Measurements from ENCODE around the gene PVALB. TPM values are rescaled to one million over a fixed set of nuclear protein-coding genes. Genes with fewer than 3 reads are reported as not detected.

The PVALB gene
- total RNA-seq, 2 experiments from 2014 or later, result not detected

DNA sequence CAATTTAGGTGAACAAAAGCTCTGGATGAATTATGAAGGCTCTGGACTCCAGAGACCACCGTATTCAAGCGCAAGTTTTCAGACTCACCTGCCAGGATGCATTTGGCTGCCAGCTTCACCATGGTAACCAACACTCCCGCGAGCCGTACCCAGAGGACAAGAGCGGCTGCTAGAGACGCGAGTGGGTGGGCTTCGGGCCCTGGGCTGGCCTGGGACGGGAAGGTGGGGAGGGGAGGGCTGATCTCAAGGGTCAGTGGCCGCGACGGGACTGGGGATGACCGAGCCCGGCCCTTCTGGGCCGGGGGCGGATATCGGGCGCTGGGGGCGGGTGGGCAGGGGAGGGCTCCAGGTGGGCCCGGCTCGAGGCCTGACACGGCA, 41.3 kb downstream of the PVALB start:
- Histone ChIP-seq H3K36me3 (ENCODE audit: insufficient read depth, low read length) (no peaks in the 10 kb centered on the region), H3K4me1 (ENCODE audit: insufficient read depth, low read length, poor library complexity, severe bottlenecking) (peaks cover 15% of the 10 kb centered on the region), H3K27ac (ENCODE audit: low read depth, low read length, poor library complexity, severe bottlenecking) (no peak overlapping the region), H3K9me2 (ENCODE audit: insufficient read depth, low read length) (no peaks in the 10 kb centered on the region), H3K79me2 (ENCODE audit: insufficient read depth, low read depth, low read length) (no peaks in the 10 kb centered on the region), H2AFZ (ENCODE audit: low read length) (peak overlapping the region; percentile 24; the same call in 1 of the 2 replicates), H3K9me3 (ENCODE audit: low read length) (no peaks in the 10 kb centered on the region; the same call in 1 of the 2 replicates), H3K4me2 (ENCODE audit: low read length) (peak overlapping the region; percentile 75), H4K20me1 (ENCODE audit: insufficient read depth, low read length) (no peaks in the 10 kb centered on the region), H3K4me3 (ENCODE audit: low read depth, low read length, poor library complexity, severe bottlenecking) (peak overlapping the region; percentile 76)
- CTCF ChIA-PET (ENCODE audit: unreplicated experiment), result interaction anchor here (1.0 to 1.3 kb wide), 4 partner anchors 19 to 93 kb away, joined by 3 to 4 read pairs (median 4); no protein-coding TSS in a partner anchor
- POLR2A ChIA-PET, result interaction anchor here (1.0 to 1.8 kb wide), 6 partner anchors 9 to 223 kb away, joined by 4 to 9 read pairs (median 8); no protein-coding TSS in a partner anchor
- intact Hi-C loops (cut with micrococcal nuclease; ENCODE audit: unreplicated experiment), result no loop called here
- no TSS peak for BruUV-seq (replicated peaks)
- TF ChIP-seq, protein P1, sequence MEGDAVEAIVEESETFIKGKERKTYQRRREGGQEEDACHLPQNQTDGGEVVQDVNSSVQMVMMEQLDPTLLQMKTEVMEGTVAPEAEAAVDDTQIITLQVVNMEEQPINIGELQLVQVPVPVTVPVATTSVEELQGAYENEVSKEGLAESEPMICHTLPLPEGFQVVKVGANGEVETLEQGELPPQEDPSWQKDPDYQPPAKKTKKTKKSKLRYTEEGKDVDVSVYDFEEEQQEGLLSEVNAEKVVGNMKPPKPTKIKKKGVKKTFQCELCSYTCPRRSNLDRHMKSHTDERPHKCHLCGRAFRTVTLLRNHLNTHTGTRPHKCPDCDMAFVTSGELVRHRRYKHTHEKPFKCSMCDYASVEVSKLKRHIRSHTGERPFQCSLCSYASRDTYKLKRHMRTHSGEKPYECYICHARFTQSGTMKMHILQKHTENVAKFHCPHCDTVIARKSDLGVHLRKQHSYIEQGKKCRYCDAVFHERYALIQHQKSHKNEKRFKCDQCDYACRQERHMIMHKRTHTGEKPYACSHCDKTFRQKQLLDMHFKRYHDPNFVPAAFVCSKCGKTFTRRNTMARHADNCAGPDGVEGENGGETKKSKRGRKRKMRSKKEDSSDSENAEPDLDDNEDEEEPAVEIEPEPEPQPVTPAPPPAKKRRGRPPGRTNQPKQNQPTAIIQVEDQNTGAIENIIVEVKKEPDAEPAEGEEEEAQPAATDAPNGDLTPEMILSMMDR (conservative IDR thresholded peaks at IDR 0.05; ENCODE audit: low read length), result no peak
- TF ChIP-seq EZH2phosphoT487 (IDR thresholded peaks at IDR 0.05; ENCODE audit: borderline replicate concordance, low read depth, low read length), result no peak
- DNase-seq (ENCODE audit: low spot score), result peak; percentile 46

DNA sequence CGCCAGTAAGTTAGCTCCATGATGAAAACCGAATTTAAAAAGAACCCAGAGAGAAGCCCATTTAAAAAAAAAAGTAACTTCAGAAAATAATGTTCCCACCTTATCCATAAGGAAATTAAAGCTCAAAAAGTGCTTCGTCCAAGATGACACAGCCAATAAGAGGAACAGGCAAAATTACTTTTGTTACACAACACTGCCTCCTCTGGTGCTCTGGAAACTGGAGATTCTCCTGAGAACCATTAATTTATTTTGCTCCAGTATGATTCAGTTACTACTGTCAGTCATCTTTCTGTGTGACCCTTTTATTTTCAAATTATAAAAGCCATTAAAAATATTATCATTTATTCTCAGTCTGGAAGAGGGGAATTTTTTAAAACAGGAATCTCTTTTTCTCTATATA, 42.9 kb downstream of the PVALB start:
- Histone ChIP-seq H3K9me2 (ENCODE audit: insufficient read depth, low read length) (no peaks in the 10 kb centered on the region), H4K20me1 (ENCODE audit: insufficient read depth, low read length) (no peaks in the 10 kb centered on the region), H3K36me3 (ENCODE audit: insufficient read depth, low read length) (no peaks in the 10 kb centered on the region), H3K4me3 (ENCODE audit: low read depth, low read length, poor library complexity, severe bottlenecking) (no peak overlapping the region), H3K4me1 (ENCODE audit: insufficient read depth, low read length, poor library complexity, severe bottlenecking) (peaks cover 15% of the 10 kb centered on the region), H3K79me2 (ENCODE audit: insufficient read depth, low read depth, low read length) (no peaks in the 10 kb centered on the region), H2AFZ (ENCODE audit: low read length) (no peak overlapping the region), H3K9me3 (ENCODE audit: low read length) (no peaks in the 10 kb centered on the region; the same call in 1 of the 2 replicates), H3K4me2 (ENCODE audit: low read length) (no peak overlapping the region), H3K27ac (ENCODE audit: low read depth, low read length, poor library complexity, severe bottlenecking) (no peak overlapping the region)
- CTCF ChIA-PET (ENCODE audit: unreplicated experiment), result no interaction called here
- BruUV-seq (replicated peaks), result no TSS peak
- intact Hi-C loops (cut with micrococcal nuclease; ENCODE audit: unreplicated experiment), result no loop called here
- TF ChIP-seq EZH2phosphoT487 (IDR thresholded peaks at IDR 0.05; ENCODE audit: borderline replicate concordance, low read depth, low read length), result no peak
- TF ChIP-seq, protein P1 (conservative IDR thresholded peaks at IDR 0.05; ENCODE audit: low read length), result peak; percentile 68
- peak; percentile 31 for DNase-seq (ENCODE audit: low spot score)
- POLR2A ChIA-PET, result interaction anchor here (0.7 kb wide), 1 partner anchor 209 kb away, joined by 3 read pairs; no protein-coding TSS in a partner anchor

DNA sequence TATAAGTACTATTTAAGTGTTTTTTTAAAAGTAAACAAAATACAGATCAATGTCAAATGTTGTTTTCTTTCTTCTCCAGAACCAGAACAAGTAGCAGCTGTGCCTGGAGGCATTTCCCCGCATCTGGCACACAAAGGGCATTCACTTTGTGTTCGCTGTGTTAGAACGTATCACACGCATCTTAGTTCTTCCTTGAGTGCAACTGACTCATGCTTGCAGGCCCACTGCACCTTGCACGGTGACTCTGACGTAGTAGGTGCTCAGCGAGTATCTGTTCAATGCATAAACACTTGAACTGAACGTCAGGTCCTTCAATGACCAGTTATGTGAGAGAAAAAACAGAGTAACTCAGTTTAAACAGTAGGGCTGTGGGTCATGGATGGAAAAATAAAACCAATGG, 44.4 kb downstream of the PVALB start:
- no peaks in the 10 kb centered on the region for H3K36me3 ChIP-seq (ENCODE audit: insufficient read depth, low read length)
- intact Hi-C loops (cut with micrococcal nuclease; ENCODE audit: unreplicated experiment), result no loop called here
- H3K79me2 ChIP-seq (ENCODE audit: insufficient read depth, low read depth, low read length), result no peaks in the 10 kb centered on the region
- CTCF ChIA-PET (ENCODE audit: unreplicated experiment), result no interaction called here
- H3K4me1 ChIP-seq (ENCODE audit: insufficient read depth, low read length, poor library complexity, severe bottlenecking), result peaks cover 15% of the 10 kb centered on the region
- POLR2A ChIA-PET, result no interaction called here
- no peak overlapping the region for H3K27ac ChIP-seq (ENCODE audit: low read depth, low read length, poor library complexity, severe bottlenecking)
- H3K9me2 ChIP-seq (ENCODE audit: insufficient read depth, low read length), result no peaks in the 10 kb centered on the region
- TF ChIP-seq, protein P1 (conservative IDR thresholded peaks at IDR 0.05; ENCODE audit: low read length), result no peak
- TF ChIP-seq EZH2phosphoT487 (IDR thresholded peaks at IDR 0.05; ENCODE audit: borderline replicate concordance, low read depth, low read length), result no peak
- no peaks in the 10 kb centered on the region for H3K9me3 ChIP-seq (ENCODE audit: low read length)
- BruUV-seq (replicated peaks), result no TSS peak
- H2AFZ ChIP-seq (ENCODE audit: low read length), result no peak overlapping the region
- H3K4me2 ChIP-seq (ENCODE audit: low read length), result no peak overlapping the region
- H3K4me3 ChIP-seq (ENCODE audit: low read depth, low read length, poor library complexity, severe bottlenecking), result no peak overlapping the region
- no peak for DNase-seq (ENCODE audit: low spot score)
- H4K20me1 ChIP-seq (ENCODE audit: insufficient read depth, low read length), result no peaks in the 10 kb centered on the region

All from OCI-LY7 (cell line).